ENCODE measurements around the gene YY1.
"Not testable (repeated sequence)": the region's sequence is repeated elsewhere in the genome, so short reads cannot be mapped to it uniquely, and the experiment has no call there.

The YY1 gene

DNA sequence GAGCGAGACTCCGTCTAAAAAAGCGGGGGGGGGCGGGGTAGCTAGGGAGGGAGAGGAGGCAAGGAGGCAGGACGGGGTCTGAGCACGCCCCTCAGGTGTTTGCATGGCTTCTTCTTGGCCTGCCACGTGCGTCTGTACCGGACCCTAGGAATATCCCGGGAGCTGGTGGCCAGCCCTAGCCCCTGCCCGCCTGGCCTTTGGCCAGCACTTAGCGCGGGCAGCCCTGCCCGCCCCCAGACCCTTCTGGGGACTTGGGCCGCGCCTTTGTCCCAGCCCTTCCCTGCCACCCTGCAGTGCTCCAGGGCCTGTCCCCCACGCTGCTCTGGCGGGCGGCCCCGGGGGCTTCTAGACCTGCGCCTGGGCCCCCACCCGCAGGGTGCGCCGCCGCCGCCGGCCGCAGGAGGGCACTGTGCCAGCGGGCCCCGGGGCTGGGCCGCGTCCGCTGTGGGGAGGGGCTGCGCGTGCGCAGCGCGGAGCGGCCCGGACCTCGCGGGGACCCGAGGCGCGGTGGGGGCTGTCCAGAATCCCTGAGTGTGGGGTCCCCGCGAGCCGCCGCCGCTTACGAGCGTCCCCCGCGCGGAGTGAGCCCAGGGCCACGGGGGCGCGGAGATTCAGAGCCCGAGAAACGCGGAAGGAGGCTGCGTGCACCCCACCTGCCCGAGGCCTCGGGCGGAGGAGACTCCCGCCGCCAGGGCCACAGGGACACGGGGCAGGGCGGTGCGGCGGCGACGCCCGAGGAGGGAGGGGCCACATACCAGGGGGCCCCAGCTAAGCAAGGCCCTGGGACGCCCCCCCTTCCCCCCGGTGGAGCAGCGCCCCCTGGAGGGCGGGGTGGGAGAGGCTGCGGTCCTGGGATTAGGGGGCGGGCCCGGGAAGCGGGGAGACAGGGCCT, 46.3 kb downstream of the YY1 start:
- peak; percentile 98 for DNase-seq (ENCODE audit: low spot score)

DNA sequence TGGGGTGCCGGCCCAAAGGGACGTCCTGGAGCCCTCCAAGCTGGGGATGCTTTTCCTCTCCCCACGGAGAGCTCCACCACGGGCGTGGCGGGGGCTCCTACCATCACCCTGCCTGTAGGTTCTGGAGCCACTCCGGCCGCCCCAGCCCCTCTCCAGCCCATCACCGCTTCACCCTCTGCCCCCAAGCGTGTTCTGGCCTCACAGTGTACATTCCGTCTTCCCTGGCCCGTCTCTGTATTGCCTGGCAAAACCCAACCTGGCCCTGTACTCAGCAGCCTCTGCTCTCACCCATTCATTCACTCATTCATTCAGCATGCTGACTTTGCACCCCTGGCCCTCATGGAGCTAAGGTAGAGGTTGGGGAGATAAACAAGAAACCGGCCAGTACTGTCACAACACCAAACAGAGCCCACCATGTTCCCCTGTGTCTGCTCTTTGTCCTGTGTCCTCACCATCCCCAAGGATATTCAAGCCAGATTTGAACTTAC, 47.0 kb downstream of the YY1 start:
- DNase-seq (ENCODE audit: low spot score) = no peak

DNA sequence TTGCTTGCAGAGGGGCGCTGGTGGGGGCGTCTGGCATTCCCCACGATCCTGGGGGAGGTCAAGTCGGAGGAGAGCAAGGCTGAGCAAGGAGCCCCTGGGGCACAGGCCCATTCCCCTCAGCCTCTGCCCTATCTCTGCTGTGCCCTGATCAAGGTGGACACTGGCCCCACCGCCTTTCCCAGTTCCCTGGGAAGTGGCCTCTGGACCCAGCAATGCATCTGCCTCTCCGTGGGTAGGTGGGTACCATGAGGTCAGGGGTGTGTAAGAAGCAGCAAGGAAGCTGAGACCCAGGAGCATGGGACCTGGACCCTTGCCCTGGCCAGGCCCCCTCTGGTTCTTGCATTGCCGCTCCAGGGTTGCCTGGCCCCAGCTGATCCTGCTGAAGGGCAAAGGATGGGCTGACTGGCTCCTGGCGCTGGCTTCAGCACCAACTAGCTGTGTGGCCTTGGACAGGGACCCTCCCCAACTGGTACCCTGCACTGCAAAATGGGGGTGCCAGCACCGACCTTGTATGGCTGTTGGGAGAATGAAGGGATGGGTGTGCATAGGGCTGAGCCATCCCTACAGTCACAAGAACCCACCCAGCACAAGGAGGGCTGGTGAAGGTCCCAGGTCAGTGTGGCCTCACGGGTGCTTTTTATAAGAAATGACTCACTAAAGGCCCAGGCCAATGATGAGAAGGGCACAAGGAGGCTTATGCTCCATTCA, 47.7 kb downstream of the YY1 start:
- no peak for DNase-seq (ENCODE audit: low spot score)

- DNase-seq (ENCODE audit: low spot score) = no peak
Observed at GRCh38 chr14:100287202-100287997, 48.5 kb downstream of the YY1 start.

DNA sequence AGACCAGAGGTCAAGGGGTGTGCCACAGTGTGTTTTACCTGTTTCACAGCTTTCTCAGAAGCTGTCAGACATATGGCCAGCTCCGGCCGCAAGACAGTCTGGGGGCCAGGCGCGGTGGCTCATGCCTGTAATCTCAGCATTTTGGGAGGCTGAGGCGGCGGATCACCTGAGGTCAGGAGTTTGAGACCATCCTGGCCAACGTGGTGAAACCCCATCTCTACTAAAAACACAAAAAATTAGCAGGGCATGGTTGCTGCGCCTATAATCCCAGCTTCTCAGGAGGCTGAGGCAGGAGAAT, 49.0 kb downstream of the YY1 start:
- not testable (repeated sequence) for DNase-seq (ENCODE audit: low spot score)

DNA sequence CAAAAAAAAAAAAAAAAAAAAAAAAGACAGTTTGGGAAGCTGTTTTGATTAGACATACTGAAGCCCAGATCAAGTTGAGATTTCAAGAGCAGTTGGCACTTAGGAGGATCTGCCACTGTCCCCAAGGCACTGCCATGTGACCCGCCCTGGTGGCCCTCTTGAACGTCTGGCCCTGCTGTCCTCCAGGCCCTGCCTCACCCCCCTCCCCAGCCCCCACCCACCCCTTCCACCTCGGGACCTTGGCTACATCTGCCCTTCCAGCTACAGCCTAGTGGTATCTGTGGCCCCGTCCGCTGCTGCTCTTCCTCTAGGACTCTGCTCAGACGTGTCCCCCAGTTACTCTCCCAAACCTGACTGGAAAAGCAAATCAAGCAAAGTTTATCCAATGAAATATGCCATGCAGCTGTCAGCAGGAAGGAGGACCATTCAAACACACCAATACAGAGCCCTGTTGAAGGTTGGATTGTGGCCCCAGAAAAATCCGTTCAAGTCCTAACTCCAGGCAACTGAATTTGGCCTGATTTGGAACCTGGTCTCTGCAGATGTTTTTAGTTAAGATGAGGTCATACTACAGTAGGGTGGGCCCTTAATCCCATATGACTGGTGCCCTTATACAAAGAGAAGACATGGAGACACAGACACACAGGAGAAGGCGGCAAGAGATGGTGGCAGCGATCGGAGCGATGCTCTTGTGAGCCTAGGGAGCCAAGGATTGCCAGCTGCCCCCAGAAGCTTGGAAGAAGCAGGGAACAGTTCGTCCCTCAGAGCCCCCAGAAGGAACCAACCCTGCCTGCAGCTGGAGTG, 49.6 kb downstream of the YY1 start:
- no peak for DNase-seq (ENCODE audit: low spot score)

DNA sequence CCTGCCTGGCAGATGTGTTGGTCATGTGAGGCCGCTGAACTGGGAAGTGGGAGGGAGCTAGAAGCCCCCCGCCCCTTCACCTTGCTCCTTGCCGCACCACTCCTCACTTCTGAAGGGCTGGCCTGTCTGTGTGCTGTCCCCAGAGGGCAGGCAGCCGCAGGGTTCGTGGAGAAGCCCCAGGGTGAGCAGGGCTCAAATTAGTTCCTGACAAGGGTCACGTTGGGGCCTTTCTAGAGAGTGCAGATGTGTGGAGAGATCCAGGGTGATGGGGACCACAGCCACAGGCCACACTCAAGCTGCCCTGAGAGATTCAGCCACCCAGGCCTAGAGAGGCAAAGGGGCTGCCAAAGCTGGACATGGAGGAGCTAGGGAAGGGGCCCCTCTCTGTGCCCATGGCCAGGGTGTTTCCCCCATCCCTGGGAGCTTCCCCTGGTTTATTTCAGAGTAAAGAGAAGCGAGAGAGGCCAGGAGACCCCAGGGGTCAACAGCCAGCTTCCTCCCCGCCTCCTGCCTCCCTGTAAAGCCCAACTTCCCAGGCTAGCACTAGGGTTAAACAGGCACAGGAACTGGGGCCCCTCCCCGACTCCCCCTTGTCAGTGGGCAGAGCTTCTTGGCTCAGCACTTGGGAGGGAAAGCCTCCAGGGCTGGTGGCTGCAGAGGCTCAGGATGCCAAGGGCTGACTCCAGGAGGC, 51.1 kb downstream of the YY1 start:
- DNase-seq (ENCODE audit: low spot score) = no peak

DNA sequence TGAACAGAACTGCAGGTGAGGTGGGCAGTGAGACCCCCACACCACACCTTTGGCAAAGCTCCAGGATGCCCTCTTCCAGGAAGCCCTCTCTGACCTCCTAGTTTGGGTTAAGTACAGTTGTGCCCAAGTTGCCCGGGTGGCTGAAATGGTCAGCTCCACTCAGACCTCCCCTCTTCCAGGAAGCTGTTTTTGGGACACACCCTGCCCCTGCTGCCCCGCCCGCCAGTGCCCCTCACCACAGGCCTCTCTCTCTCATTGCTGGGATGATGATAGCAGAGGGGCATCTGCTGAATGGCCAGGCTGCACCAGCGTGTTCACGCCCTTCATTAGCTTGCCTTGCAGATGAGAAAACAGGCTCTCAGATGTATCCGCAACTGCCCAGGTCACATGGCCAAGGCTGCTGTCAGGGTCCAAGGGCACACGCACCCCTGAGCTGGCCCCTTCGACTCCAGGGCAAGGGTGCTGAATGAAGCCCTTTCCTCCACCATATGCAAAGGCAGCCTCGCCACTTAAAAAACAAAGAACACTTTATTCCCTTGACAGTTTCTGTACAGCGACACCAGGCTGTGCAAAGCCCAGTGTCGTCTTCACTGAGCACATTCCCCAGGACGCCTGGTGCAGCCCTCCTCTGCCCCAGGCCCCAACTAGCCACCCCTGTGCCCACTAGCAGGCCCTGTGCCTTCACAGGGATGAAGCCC, 51.8 kb downstream of the YY1 start:
- no peak for DNase-seq (ENCODE audit: low spot score)

- DNase-seq (ENCODE audit: low spot score) = no peak
Observed at GRCh38 chr14:100291305-100292075, 52.5 kb downstream of the YY1 start.

GRCh38 chr14:100292301-100292775, 53.4 kb downstream of the YY1 start:
- no peak for DNase-seq (ENCODE audit: low spot score)

DNA sequence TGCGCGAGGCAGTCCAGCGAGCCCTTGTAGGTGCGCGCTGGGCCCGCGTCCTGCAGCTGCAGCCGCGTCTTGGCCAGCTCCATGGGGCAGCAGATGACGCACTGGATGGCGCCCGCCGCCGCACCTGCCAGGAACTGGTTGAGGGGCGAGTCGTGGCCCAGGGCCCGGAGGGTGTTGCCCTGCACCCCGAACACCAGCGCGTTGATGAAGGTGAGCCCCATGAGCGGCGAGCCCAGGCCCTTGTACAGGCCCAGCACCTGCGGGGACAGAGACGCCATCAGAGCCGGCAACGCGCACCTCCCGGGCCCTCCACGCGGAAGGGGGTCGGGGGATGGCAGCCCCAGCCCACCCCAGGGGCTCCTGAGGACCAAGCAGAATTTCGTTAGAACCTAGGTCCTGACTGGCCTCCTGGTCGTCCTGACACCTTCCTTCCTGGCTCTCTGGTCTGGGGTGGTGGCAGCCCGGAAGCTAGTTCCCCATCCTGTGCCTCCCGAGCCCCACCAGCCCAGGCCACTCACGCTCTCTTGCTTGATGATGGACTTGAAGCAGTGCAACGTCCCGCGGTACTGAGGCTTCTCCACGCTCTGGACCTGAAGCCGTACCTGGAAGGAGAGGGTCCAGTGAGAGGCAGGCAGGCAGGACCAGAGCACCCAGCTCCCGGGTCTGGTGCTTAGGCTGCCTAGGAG, 54.0 kb downstream of the YY1 start:
- DNase-seq (ENCODE audit: low spot score) = no peak

GRCh38 chr14:100293497-100294212, 54.7 kb downstream of the YY1 start:
- DNase-seq (ENCODE audit: low spot score) = no peak

DNA sequence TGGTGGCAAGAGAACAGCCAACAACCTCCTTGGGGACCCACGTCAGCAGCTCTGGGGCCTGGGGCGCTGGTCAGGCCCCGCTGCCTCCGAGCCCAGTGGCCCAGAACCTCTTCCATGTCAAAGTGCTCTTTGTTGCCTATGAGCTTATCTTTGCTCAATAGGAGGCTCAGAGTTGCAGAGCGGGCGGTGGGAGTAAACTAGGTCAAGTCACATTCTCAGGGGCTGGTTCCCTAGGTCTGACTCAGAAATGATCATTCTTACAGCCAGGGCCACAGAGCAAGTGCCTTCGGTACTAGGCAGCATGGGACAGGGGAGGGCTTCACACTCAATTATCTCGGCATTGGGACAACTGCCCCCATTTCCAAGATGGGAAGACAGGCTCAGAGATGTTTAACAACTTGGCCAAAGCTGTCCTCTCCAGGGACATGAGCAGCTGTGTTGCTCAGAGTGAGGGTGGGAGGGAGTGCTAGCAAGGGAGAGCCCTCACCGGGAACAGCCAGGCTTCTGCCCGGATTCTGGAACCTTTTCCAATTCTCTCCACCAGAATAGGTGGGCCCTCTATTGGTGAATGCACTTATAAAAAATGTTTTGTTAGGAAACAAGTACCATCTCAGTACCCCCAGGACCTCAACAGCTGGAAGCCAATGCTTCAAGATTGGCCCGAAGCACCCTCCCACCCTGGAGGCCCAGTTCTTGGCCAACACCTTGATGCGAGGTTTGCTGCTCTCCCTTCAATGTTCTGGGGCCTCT, 55.4 kb downstream of the YY1 start:
- DNase-seq (ENCODE audit: low spot score) = peak; percentile 58

GRCh38 chr14:100294963-100295330, 56.0 kb downstream of the YY1 start:
- DNase-seq (ENCODE audit: low spot score) = no peak

DNA sequence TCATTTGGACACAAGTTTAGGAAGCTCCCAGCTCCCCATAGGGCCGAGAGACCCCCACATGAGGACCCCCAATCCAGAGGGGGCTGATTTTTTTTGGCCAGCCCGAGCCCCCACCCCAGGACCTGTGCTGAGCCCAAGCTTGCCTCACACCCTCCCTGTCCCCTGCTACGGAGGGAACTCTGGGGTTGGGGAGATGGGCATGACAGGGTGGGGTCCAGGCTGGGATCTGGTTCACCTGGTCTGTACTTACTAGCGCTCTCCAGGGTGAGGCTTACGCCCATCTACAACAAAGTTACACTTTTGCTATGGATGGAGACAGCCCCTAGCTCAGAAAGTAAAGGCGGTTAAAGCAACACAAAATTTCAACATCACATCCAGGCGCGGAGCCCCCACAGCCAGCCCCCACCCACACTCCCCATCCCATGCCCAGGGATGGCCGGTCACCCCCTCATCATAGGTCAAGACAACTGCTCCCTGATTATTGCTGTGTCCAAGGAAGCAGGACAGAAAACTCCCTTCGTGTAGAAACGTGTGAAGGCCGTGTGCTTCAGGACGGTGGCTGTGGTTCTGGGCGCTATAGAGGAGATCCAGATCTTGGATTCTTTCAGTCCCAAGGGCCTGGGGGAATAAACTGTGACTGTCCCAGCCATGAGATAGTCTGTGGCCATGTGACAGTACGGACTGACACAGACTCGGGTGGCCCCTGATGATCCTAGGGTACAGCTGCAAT, 56.6 kb downstream of the YY1 start:
- DNase-seq (ENCODE audit: low spot score) = no peak

GRCh38 chr14:100296106-100296651, 57.2 kb downstream of the YY1 start:
- DNase-seq (ENCODE audit: low spot score) = no peak

GRCh38 chr14:100296729-100297128, 57.8 kb downstream of the YY1 start:
- DNase-seq (ENCODE audit: low spot score) = not testable (repeated sequence)

All from AG20443 (cell line).